ENCODE measurements around the gene PLEKHS1.
A peak's percentile ranks its signal among the peaks of the same experiment; 100 is the strongest.
"Not testable (repeated sequence)": the region's sequence is repeated elsewhere in the genome, so short reads cannot be mapped to it uniquely, and the experiment has no call there.

PLEKHS1 gene

DNA sequence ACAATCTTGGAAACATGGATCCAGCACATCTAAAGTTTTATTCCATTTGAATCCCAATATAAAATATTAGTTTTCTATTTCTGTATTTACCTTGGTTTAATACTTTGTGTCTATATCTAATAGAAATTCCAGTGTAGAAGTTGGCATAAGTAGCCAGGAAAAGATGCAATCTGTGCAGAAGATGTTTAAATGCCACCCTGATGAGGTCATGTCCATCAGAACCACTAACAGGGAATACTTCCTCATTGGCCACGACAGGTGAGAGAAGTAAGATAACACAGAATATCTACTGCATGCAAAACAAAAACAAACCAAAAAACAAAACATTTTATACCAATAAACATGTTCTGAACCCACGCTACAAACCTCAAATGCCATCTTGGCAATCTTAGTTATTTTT is 15.7 kb downstream of the PLEKHS1 start:
- H3K9ac ChIP-seq (ENCODE audit: low read length): no peak overlapping the region
- H3K9me3 ChIP-seq (ENCODE audit: low read length): no peaks in the 10 kb centered on the region
- H3K4me3 ChIP-seq (ENCODE audit: low read depth in 1 of 2, low read length in 2 of 2): no peak overlapping the region
- H3K36me3 ChIP-seq (ENCODE audit: insufficient read depth, low read length): no peaks in the 10 kb centered on the region
- H3K4me1 ChIP-seq (ENCODE audit: insufficient read depth, low read length): no peaks in the 10 kb centered on the region
- no peak overlapping the region for H3K27ac ChIP-seq (ENCODE audit: low read depth, low read length)
- no peaks in the 10 kb centered on the region for H3K27me3 ChIP-seq (ENCODE audit: control insufficient read depth in 1 of 2, insufficient read depth in 2 of 2, low read length in 2 of 2)

GRCh38 chr10:113770346-113770745 is 18.9 kb downstream of the PLEKHS1 start:
- no peaks in the 10 kb centered on the region for H3K27me3 ChIP-seq (ENCODE audit: control insufficient read depth in 1 of 2, insufficient read depth in 2 of 2, low read length in 2 of 2)
- H3K36me3 ChIP-seq (ENCODE audit: insufficient read depth, low read length): no peaks in the 10 kb centered on the region
- no peaks in the 10 kb centered on the region for H3K4me1 ChIP-seq (ENCODE audit: insufficient read depth, low read length)
- no peaks in the 10 kb centered on the region for H3K9me3 ChIP-seq (ENCODE audit: low read length)
- H3K9ac ChIP-seq (ENCODE audit: low read length): no peak overlapping the region
- no peak overlapping the region for H3K27ac ChIP-seq (ENCODE audit: low read depth, low read length)
- H3K4me3 ChIP-seq (ENCODE audit: low read depth in 1 of 2, low read length in 2 of 2): no peak overlapping the region

DNA sequence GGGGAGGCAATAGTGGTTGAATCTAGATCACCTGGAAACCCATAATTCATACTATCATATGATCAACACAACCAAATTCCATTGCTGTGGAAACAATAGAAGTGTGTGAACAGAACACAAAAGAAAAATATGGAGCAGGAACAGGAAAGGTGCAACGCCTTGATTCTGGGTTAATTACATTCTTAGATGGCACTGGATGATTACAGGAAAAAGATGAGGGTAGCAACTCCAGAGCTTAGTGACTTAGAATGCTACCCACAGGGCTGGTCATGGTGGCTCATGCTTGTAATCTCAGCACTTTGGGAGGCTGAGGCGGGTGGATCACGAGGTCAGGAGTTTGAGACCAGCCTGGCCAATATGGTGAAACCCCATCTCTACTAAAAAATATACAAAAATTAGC is 19.6 kb downstream of the PLEKHS1 start:
- H3K9me3 ChIP-seq (ENCODE audit: low read length); H3K4me3 ChIP-seq (ENCODE audit: low read depth in 1 of 2, low read length in 2 of 2); H3K27me3 ChIP-seq (ENCODE audit: control insufficient read depth in 1 of 2, insufficient read depth in 2 of 2, low read length in 2 of 2); H3K4me1 ChIP-seq (ENCODE audit: insufficient read depth, low read length); H3K27ac ChIP-seq (ENCODE audit: low read depth, low read length); H3K36me3 ChIP-seq (ENCODE audit: insufficient read depth, low read length); H3K9ac ChIP-seq (ENCODE audit: low read length): not testable (repeated sequence)

- H3K9me3 ChIP-seq (ENCODE audit: low read length): no peaks in the 10 kb centered on the region
- H3K9ac ChIP-seq (ENCODE audit: low read length): no peak overlapping the region
- no peaks in the 10 kb centered on the region for H3K4me1 ChIP-seq (ENCODE audit: insufficient read depth, low read length)
- no peak overlapping the region for H3K4me3 ChIP-seq (ENCODE audit: low read depth in 1 of 2, low read length in 2 of 2)
- no peaks in the 10 kb centered on the region for H3K27me3 ChIP-seq (ENCODE audit: control insufficient read depth in 1 of 2, insufficient read depth in 2 of 2, low read length in 2 of 2)
- no peak overlapping the region for H3K27ac ChIP-seq (ENCODE audit: low read depth, low read length)
- H3K36me3 ChIP-seq (ENCODE audit: insufficient read depth, low read length): no peaks in the 10 kb centered on the region
Measured at GRCh38 chr10:113775686-113776294, 24.3 kb downstream of the PLEKHS1 start.

GRCh38 chr10:113776553-113776952 is 25.1 kb downstream of the PLEKHS1 start:
- H3K9me3 ChIP-seq (ENCODE audit: low read length): no peaks in the 10 kb centered on the region
- H3K27ac ChIP-seq (ENCODE audit: low read depth, low read length): no peak overlapping the region
- H3K4me3 ChIP-seq (ENCODE audit: low read depth in 1 of 2, low read length in 2 of 2): no peak overlapping the region
- no peaks in the 10 kb centered on the region for H3K4me1 ChIP-seq (ENCODE audit: insufficient read depth, low read length)
- H3K9ac ChIP-seq (ENCODE audit: low read length): no peak overlapping the region
- H3K36me3 ChIP-seq (ENCODE audit: insufficient read depth, low read length): no peaks in the 10 kb centered on the region
- H3K27me3 ChIP-seq (ENCODE audit: control insufficient read depth in 1 of 2, insufficient read depth in 2 of 2, low read length in 2 of 2): no peaks in the 10 kb centered on the region

DNA sequence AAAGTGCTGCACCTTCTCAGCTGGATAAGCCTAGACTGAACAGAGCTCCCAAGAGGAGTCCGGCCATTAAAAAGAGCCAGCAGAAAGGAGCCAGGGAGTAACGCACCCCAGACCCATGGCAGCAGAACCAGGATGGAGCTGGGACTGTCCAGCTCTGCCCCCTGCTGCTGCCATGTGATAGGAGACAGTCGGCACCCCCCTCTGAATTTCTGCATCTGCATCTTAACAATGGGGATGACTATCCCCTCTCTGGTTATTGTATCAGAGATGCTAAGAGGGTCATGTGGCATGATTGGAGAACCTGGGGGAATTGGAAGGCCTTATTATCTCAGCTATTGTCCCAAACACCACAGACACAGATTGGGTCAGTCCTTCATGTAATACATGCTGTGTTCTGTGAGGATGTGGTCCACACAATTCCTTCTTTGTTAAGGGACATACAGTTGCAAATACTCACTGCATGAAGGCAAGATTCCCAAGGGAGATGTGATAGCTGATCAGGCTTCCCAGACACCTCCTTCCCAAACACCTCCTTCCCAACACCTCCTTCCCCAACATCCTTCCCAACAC is 29.3 kb downstream of the PLEKHS1 start:
- Histone ChIP-seq H3K4me1 (ENCODE audit: insufficient read depth, low read length) (no peaks in the 10 kb centered on the region), H3K9me3 (ENCODE audit: low read length) (no peaks in the 10 kb centered on the region)

GRCh38 chr10:113782367-113782766 is 30.9 kb downstream of the PLEKHS1 start:
- H3K9me3 ChIP-seq (ENCODE audit: low read length): no peaks in the 10 kb centered on the region
- no peak overlapping the region for H3K27ac ChIP-seq (ENCODE audit: low read depth, low read length)
- no peaks in the 10 kb centered on the region for H3K27me3 ChIP-seq (ENCODE audit: control insufficient read depth in 1 of 2, insufficient read depth in 2 of 2, low read length in 2 of 2)
- no peaks in the 10 kb centered on the region for H3K36me3 ChIP-seq (ENCODE audit: insufficient read depth, low read length)
- H3K4me1 ChIP-seq (ENCODE audit: insufficient read depth, low read length): no peaks in the 10 kb centered on the region
- H3K9ac ChIP-seq (ENCODE audit: low read length): no peak overlapping the region
- H3K4me3 ChIP-seq (ENCODE audit: low read depth in 1 of 2, low read length in 2 of 2): no peak overlapping the region

More for the DNA sequence above, 29.3 kb downstream of the PLEKHS1 start:
- Histone ChIP-seq H3K4me3 (ENCODE audit: low read depth in 1 of 2, low read length in 2 of 2) (no peak overlapping the region), H3K27me3 (ENCODE audit: control insufficient read depth in 1 of 2, insufficient read depth in 2 of 2, low read length in 2 of 2) (no peaks in the 10 kb centered on the region), H3K36me3 (ENCODE audit: insufficient read depth, low read length) (no peaks in the 10 kb centered on the region), H3K9ac (ENCODE audit: low read length) (no peak overlapping the region), H3K27ac (ENCODE audit: low read depth, low read length) (no peak overlapping the region)

GRCh38 chr10:113782986-113783704 is 31.7 kb downstream of the PLEKHS1 start:
- H3K9me3 ChIP-seq (ENCODE audit: low read length): no peaks in the 10 kb centered on the region
- no peak overlapping the region for H3K27ac ChIP-seq (ENCODE audit: low read depth, low read length)
- no peaks in the 10 kb centered on the region for H3K36me3 ChIP-seq (ENCODE audit: insufficient read depth, low read length)
- no peak overlapping the region for H3K9ac ChIP-seq (ENCODE audit: low read length)
- no peak overlapping the region for H3K4me3 ChIP-seq (ENCODE audit: low read depth in 1 of 2, low read length in 2 of 2)
- no peaks in the 10 kb centered on the region for H3K27me3 ChIP-seq (ENCODE audit: control insufficient read depth in 1 of 2, insufficient read depth in 2 of 2, low read length in 2 of 2)
- H3K4me1 ChIP-seq (ENCODE audit: insufficient read depth, low read length): peaks cover under 1% of the 10 kb centered on the region

- H3K9ac ChIP-seq (ENCODE audit: low read length): no peak overlapping the region
- no peaks in the 10 kb centered on the region for H3K9me3 ChIP-seq (ENCODE audit: low read length)
- H3K36me3 ChIP-seq (ENCODE audit: insufficient read depth, low read length): no peaks in the 10 kb centered on the region
- H3K27me3 ChIP-seq (ENCODE audit: control insufficient read depth in 1 of 2, insufficient read depth in 2 of 2, low read length in 2 of 2): no peaks in the 10 kb centered on the region
- peaks cover 23% of the 10 kb centered on the region for H3K4me1 ChIP-seq (ENCODE audit: insufficient read depth, low read length)
- peak overlapping the region in 1 of 2 donors; percentile 26 for H3K4me3 ChIP-seq (ENCODE audit: low read depth in 1 of 2, low read length in 2 of 2)
- no peak overlapping the region for H3K27ac ChIP-seq (ENCODE audit: low read depth, low read length)
Measured at GRCh38 chr10:113788604-113789083, 37.2 kb downstream of the PLEKHS1 start.

DNA sequence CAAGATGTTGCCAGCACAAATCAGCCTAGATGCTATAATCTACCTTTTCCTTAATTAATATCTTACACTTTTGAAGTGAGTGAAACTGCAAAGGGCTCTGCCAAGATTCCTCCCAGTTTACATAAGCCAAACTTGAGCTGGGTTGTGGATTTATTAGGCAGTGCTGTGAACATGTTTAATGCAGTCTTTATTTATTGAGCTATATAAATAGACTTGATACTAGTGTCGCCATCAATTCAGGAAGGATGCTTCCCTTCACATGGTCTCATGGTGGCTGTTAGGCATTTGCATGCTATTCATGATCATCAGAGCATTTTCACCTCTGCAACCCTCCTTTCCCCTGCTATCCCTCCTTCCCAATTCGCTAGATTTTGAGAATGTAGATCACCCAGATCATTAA is 40.2 kb downstream of the PLEKHS1 start:
- Histone ChIP-seq H3K27ac (ENCODE audit: low read depth, low read length) (no peak overlapping the region), H3K9ac (ENCODE audit: low read length) (no peak overlapping the region), H3K36me3 (ENCODE audit: insufficient read depth, low read length) (no peaks in the 10 kb centered on the region), H3K4me1 (ENCODE audit: insufficient read depth, low read length) (peaks cover 23% of the 10 kb centered on the region), H3K9me3 (ENCODE audit: low read length) (no peaks in the 10 kb centered on the region), H3K4me3 (ENCODE audit: low read depth in 1 of 2, low read length in 2 of 2) (no peak overlapping the region), H3K27me3 (ENCODE audit: control insufficient read depth in 1 of 2, insufficient read depth in 2 of 2, low read length in 2 of 2) (no peaks in the 10 kb centered on the region)

DNA sequence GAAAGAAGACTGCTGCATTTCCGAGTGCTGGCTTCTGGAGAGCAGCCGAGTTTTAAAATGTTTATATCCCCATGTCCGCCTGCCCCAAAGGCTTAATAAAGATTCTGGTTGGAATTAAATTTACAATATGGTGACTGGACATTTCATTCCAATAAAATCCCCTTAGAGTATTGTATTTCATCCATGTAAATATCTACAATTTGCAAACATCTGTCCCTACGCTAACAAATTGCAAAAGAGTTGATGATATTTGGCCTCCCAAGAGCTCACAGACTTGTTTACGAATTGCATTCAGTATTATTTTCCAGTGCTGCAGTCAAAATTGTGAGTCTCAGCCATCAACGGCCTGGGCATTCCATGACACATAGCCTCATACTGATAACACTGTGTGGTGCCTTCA is 50.1 kb downstream of the PLEKHS1 start:
- peaks cover 23% of the 10 kb centered on the region for H3K4me1 ChIP-seq (ENCODE audit: insufficient read depth, low read length)
- no peaks in the 10 kb centered on the region for H3K36me3 ChIP-seq (ENCODE audit: insufficient read depth, low read length)
- H3K9ac ChIP-seq (ENCODE audit: low read length): no peak overlapping the region
- H3K4me3 ChIP-seq (ENCODE audit: low read depth in 1 of 2, low read length in 2 of 2): no peak overlapping the region
- H3K27ac ChIP-seq (ENCODE audit: low read depth, low read length): no peak overlapping the region
- H3K9me3 ChIP-seq (ENCODE audit: low read length): no peaks in the 10 kb centered on the region
- no peaks in the 10 kb centered on the region for H3K27me3 ChIP-seq (ENCODE audit: control insufficient read depth in 1 of 2, insufficient read depth in 2 of 2, low read length in 2 of 2)

All from muscle layer of colon (tissue), 2 donors.